HPDE6-E6E7 (cell line): Measurements from ENCODE around the gene LRRC41.
A peak's percentile ranks its signal among the peaks of the same experiment; 100 is the strongest.
"Not testable (repeated sequence)": the region's sequence is repeated elsewhere in the genome, so short reads cannot be mapped to it uniquely, and the experiment has no call there.

Experiments used
- DNase-seq: peaks from one replicate; pipeline ENCODE4 v3.0.0; 2011; ENCODE audit warnings: missing footprints; ENCODE audit errors: extremely low spot score

LRRC41 gene

DNA sequence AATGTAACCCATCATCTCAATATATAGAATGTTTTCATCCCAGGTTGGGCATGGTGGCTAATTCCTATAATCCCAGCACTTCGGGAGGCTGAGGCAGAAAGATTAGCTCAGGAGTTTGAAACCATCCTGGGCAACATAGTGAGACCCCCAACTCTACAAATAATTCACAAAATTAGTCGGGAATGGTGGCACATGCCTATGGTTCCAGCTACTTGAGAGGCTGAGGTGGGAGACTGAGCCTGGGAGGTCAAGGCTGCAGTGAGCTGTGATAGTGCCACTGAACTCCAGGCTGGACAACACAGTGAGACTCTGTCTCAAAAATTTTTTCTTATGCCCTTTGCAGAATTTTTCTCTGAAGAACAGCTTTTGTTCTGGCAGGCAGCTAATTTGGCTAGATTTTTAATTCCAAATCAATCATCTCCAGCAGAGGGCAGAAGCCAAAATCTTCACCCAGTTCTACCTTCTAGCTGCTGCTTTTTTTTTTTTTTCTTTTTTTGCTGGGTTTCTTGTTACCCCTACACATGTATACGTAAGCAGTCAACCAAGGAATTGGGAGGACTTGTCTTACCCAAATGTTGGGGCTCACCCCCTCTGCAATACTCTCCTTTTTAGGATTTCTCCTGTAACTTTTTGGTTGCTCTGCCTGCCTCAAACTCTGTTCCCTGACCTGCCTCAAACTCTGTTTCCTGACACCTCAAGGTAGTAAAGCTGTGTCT, 58.6 kb downstream of the LRRC41 start:
- DNase-seq = peak; percentile 34

DNA sequence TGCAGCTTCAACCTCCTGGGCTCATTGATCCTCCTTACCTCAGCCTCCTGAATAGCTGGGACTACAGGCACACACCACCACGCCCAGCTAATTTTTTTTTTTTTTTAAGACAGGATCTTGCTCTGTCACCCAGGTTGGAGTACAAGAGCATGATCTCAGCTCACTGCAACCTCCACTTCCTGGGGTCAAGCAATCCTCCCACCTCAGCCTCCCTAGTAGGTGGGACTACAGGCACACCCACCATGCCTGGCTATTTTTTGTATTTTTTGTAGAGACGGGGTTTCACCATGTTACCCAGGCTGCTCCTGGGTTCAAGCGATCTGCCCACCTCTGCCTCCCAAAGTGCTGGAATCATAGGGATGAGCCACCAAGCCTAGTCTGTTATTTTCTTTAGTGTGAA, 59.6 kb downstream of the LRRC41 start:
- DNase-seq = not testable (repeated sequence)

DNA sequence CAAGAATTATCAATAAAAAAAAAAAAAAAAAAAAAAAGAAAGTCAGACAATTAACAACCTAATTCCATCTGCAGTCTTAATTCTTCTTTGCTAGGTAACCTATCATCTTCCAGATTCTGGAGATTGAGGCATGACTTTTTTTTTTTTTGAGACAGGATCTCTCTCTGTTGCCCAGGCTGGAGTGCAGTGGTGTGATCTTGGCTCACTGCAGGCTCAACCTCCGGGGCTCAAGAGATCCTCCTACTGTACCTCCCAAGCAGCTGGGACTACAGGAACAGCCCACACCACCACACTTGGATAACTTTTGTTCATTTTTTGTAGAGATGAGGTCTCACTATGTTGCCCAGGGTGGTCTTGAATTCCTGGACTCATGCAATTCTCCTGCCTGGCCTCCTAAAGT, 60.5 kb downstream of the LRRC41 start:
- DNase-seq = no peak

DNA sequence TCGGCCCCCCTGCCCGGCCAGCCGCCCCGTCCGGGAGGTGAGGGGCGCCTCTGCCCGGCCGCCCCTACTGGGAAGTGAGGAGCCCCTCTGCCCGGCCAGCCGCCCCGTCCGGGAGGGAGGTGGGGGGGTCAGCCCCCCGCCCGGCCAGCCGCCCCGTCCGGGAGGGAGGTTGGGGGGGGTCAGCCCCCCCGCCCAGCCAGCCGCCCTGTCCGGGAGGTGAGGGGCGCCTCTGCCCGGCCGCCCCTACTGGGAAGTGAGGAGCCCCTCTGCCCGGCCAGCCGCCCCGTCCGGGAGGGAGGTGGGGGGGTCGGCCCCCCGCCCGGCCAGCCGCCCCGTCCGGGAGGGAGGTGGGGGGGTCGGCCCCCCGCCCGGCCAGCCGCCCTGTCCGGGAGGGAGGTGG, 61.7 kb downstream of the LRRC41 start:
- not testable (repeated sequence) for DNase-seq

DNA sequence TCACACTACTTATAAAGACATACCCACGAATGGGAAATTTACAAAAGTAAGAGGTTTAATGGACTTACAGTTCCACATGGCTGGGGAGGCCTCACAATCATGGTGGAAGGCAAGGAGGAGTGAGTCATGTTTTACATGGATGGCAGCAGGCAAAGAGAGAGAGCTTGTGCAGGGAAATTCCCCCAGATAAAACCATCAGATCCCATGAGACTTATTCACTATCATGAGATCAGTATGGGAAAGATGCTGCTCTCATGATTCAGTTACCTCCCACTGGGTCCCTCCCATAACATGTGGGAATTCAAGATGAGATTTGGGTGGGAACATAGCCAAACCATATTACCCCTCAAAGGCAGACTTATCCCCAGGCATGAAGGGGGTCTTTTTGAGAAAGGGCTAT, 64.6 kb downstream of the LRRC41 start:
- not testable (repeated sequence) for DNase-seq

DNA sequence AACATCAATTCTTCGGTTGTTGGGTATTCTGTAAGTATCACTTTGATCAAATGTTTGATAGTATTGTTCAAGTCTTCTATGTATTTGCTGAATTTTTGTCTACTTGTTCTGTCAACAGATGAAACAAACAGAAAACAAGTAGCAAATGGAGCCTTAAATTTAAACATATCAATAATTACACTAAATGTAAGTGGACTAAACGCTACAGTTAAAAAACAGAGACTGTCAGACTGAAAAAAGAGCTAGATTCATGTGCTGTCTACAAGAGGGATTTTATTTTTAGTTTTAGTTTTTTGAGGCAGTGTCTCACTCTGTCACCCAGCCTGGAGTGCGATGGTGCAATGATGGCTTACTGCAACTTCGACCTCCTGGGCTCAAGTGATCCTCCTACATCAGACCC, 66.5 kb downstream of the LRRC41 start:
- DNase-seq = no peak

DNA sequence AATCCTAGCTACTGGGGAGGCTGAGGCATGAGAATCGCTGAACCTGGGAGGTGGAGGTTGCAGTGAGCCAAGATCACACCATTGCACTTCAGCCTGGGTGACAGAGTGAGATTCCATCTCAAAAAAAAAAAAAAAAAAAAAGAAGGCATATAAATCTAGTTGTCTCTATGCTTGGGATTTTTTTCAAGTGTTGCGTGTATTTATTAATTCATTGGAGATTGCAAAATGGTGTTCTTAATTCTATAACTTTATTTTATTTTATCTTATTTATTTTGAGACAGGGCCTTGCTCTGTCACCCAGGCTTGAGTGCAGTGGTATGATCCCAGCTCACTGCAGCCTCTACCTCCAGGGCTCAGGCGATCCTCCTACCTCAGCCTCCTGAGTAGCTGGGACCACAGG, 72.2 kb downstream of the LRRC41 start:
- not testable (repeated sequence) for DNase-seq
